Gastrocnemius medialis (tissue), 4 donors: ENCODE measurements around the gene XPO1.

Experiments used
- POLR2A ChIP-seq, 2 donors: fragments of 450-650 bp; IDR thresholded peaks; one replicate each; pipeline ENCODE4 v1.6.1; 2017; ENCODE audit warnings: antibody characterized with exemption in 2 of 2, mild to moderate bottlenecking in 2 of 2, moderate library complexity in 2 of 2
- TF ChIP-seq, protein P1 (sequence below), 5 experiments: fragments of 450-650 bp in 3 of 5; fragments of 200-600 bp in 2 of 5; sonication (generic) in 2 of 5; IDR thresholded peaks in 4 of 5; conservative IDR thresholded peaks in 1 of 5; 1 replicate in 4 of 5; 2 replicates in 1 of 5; pipeline ENCODE4 v1.5.1; 2016 to 2019; ENCODE audit warnings: antibody characterized with exemption in 5 of 5, mild to moderate bottlenecking in 3 of 5, moderate library complexity in 3 of 5

DNA sequence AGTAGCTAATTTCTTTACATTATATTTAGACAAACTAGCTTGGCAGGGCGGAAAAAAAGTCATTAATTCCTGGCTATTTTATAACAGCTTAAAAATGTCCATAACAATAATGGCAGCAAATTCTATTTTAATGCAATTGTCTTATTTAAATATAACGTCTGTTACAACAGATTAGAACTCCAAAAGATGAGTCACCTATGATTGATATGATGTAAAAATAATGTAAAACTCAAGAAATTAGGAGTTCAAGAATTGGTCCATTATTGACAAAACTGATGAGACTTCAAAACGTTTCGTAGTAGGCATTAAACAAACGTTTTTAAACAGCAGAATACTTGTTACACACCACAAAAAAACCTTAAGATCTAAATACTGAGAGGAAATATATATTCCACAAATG lies 2.7 kb downstream of the XPO1 start:
- TF ChIP-seq POLR2A (IDR thresholded peaks at IDR 0.05): no peak
- TF ChIP-seq, protein P1, sequence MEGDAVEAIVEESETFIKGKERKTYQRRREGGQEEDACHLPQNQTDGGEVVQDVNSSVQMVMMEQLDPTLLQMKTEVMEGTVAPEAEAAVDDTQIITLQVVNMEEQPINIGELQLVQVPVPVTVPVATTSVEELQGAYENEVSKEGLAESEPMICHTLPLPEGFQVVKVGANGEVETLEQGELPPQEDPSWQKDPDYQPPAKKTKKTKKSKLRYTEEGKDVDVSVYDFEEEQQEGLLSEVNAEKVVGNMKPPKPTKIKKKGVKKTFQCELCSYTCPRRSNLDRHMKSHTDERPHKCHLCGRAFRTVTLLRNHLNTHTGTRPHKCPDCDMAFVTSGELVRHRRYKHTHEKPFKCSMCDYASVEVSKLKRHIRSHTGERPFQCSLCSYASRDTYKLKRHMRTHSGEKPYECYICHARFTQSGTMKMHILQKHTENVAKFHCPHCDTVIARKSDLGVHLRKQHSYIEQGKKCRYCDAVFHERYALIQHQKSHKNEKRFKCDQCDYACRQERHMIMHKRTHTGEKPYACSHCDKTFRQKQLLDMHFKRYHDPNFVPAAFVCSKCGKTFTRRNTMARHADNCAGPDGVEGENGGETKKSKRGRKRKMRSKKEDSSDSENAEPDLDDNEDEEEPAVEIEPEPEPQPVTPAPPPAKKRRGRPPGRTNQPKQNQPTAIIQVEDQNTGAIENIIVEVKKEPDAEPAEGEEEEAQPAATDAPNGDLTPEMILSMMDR (IDR thresholded peaks at IDR 0.05 in 4 of 5, conservative IDR thresholded peaks at IDR 0.05 in 1 of 5): no peak
